Measurements from ENCODE around the gene CALD1.

Gene CALD1

GRCh38 chr7:134996097-134996550, 216.7 kb downstream of the CALD1 start:
- Histone ChIP-seq H4K20me1 (ENCODE audit: control insufficient read depth, insufficient read depth, low read depth, low read length) (no peaks in the 10 kb centered on the region), H3K27ac (ENCODE audit: low read depth, low read length) (no peak overlapping the region), H3K9me3 (ENCODE audit: control insufficient read depth, insufficient read depth, low read length) (no peaks in the 10 kb centered on the region), H3F3A (ENCODE audit: control insufficient read depth, insufficient read depth) (no peaks in the 10 kb centered on the region), H3K79me2 (ENCODE audit: control insufficient read depth, low read length) (peaks cover 1% of the 10 kb centered on the region; the same call in 1 of the 2 replicates), H3K27me3 (ENCODE audit: control insufficient read depth, low read length) (no peaks in the 10 kb centered on the region), H3K4me1 (ENCODE audit: control insufficient read depth, low read length) (no peaks in the 10 kb centered on the region), H3K36me3 (ENCODE audit: control insufficient read depth, low read length) (peaks cover 51% of the 10 kb centered on the region), H3K9me2 (replicated peaks; ENCODE audit: control insufficient read depth, low read length) (no peaks in the 10 kb centered on the region), H3K4me2 (ENCODE audit: low read length) (no peak overlapping the region), H3K4me3 (ENCODE audit: low read length) (no peak overlapping the region)
- TF ChIP-seq CTCF (IDR thresholded peaks at IDR 0.05; ENCODE audit: low read depth, low read length, poor library complexity, severe bottlenecking) (no peak), EZH2phosphoT487 (IDR thresholded peaks at IDR 0.05; ENCODE audit: borderline replicate concordance, low read length) (no peak)

GRCh38 chr7:134997214-134997885, 217.9 kb downstream of the CALD1 start:
- Histone ChIP-seq H3K27me3 (ENCODE audit: control insufficient read depth, low read length) (no peaks in the 10 kb centered on the region), H4K20me1 (ENCODE audit: control insufficient read depth, insufficient read depth, low read depth, low read length) (no peaks in the 10 kb centered on the region), H3K4me1 (ENCODE audit: control insufficient read depth, low read length) (no peaks in the 10 kb centered on the region), H3K79me2 (ENCODE audit: control insufficient read depth, low read length) (no peaks in the 10 kb centered on the region), H3K27ac (ENCODE audit: low read depth, low read length) (no peak overlapping the region), H3K9me3 (ENCODE audit: control insufficient read depth, insufficient read depth, low read length) (no peaks in the 10 kb centered on the region), H3K9me2 (replicated peaks; ENCODE audit: control insufficient read depth, low read length) (no peaks in the 10 kb centered on the region), H3K4me3 (ENCODE audit: low read length) (no peak overlapping the region), H3F3A (ENCODE audit: control insufficient read depth, insufficient read depth) (no peaks in the 10 kb centered on the region), H3K4me2 (ENCODE audit: low read length) (no peak overlapping the region), H3K36me3 (ENCODE audit: control insufficient read depth, low read length) (peaks cover 45% of the 10 kb centered on the region)
- TF ChIP-seq EZH2phosphoT487 (IDR thresholded peaks at IDR 0.05; ENCODE audit: borderline replicate concordance, low read length) (no peak), CTCF (IDR thresholded peaks at IDR 0.05; ENCODE audit: low read depth, low read length, poor library complexity, severe bottlenecking) (no peak)

GRCh38 chr7:134999136-134999535, 219.7 kb downstream of the CALD1 start:
- no peaks in the 10 kb centered on the region for H3K27me3 ChIP-seq (ENCODE audit: control insufficient read depth, low read length)

More at GRCh38 chr7:134999136-134999535, 219.7 kb downstream of the CALD1 start:
- TF ChIP-seq EZH2phosphoT487 (IDR thresholded peaks at IDR 0.05; ENCODE audit: borderline replicate concordance, low read length) (no peak), CTCF (IDR thresholded peaks at IDR 0.05; ENCODE audit: low read depth, low read length, poor library complexity, severe bottlenecking) (no peak)
- H3K4me3 ChIP-seq (ENCODE audit: low read length) = no peak overlapping the region
- H3K4me1 ChIP-seq (ENCODE audit: control insufficient read depth, low read length) = no peaks in the 10 kb centered on the region
- no peaks in the 10 kb centered on the region for H3K79me2 ChIP-seq (ENCODE audit: control insufficient read depth, low read length)
- no peak overlapping the region for H3K27ac ChIP-seq (ENCODE audit: low read depth, low read length)
- H4K20me1 ChIP-seq (ENCODE audit: control insufficient read depth, insufficient read depth, low read depth, low read length) = no peaks in the 10 kb centered on the region
- H3K36me3 ChIP-seq (ENCODE audit: control insufficient read depth, low read length) = peaks cover 29% of the 10 kb centered on the region
- no peak overlapping the region for H3K4me2 ChIP-seq (ENCODE audit: low read length)
- no peaks in the 10 kb centered on the region for H3K9me3 ChIP-seq (ENCODE audit: control insufficient read depth, insufficient read depth, low read length)
- no peaks in the 10 kb centered on the region for H3K9me2 ChIP-seq (replicated peaks; ENCODE audit: control insufficient read depth, low read length)
- H3F3A ChIP-seq (ENCODE audit: control insufficient read depth, insufficient read depth) = no peaks in the 10 kb centered on the region
